Adrenal gland (tissue), 5 donors: Measurements from ENCODE around the gene G2E3.

Source experiments
- POLR2A ChIP-seq, 2 donors: fragments of 450-650 bp; IDR thresholded peaks; one replicate each; pipeline ENCODE4 v1.6.1; 2017; ENCODE audit warnings: antibody characterized with exemption in 2 of 2, mild to moderate bottlenecking in 2 of 2, moderate library complexity in 1 of 2
- TF ChIP-seq, protein P1 (sequence below), 6 experiments: fragments of 450-650 bp in 4 of 6; fragments of 200-600 bp in 2 of 6; sonication (generic) in 1 of 6; IDR thresholded peaks; 1 replicate in 5 of 6; 2 replicates in 1 of 6; pipeline versions ENCODE4 v1.5.1 to v1.8.0; 2016 to 2021; ENCODE audit warnings: antibody characterized with exemption in 6 of 6, mild to moderate bottlenecking in 2 of 6, moderate library complexity in 1 of 6
- donor health status: DM: no; HTN: no; CAD: no.

DNA sequence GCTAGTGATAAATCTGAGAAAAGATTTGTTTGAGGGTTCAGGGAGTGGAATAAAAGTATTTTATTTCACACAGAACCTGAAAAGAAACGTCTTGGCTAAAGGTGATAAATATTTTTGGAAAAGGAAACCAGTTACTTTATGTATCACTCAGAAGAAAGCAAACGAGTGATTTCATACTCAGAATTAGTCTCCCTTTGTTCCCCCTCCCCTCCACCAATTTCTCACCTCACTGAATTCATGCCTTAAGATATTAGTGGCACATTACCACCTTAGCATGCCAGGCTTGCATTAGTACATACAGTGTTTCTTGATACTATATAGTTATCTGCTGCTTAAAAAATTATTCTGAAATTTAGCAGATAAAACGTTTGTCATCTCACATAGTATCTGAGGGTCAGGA lies 28.2 kb downstream of the G2E3 start:
- no peak for TF ChIP-seq POLR2A (IDR thresholded peaks at IDR 0.05)
- TF ChIP-seq, protein P1, sequence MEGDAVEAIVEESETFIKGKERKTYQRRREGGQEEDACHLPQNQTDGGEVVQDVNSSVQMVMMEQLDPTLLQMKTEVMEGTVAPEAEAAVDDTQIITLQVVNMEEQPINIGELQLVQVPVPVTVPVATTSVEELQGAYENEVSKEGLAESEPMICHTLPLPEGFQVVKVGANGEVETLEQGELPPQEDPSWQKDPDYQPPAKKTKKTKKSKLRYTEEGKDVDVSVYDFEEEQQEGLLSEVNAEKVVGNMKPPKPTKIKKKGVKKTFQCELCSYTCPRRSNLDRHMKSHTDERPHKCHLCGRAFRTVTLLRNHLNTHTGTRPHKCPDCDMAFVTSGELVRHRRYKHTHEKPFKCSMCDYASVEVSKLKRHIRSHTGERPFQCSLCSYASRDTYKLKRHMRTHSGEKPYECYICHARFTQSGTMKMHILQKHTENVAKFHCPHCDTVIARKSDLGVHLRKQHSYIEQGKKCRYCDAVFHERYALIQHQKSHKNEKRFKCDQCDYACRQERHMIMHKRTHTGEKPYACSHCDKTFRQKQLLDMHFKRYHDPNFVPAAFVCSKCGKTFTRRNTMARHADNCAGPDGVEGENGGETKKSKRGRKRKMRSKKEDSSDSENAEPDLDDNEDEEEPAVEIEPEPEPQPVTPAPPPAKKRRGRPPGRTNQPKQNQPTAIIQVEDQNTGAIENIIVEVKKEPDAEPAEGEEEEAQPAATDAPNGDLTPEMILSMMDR (IDR thresholded peaks at IDR 0.05), result no peak
